ENCODE data around the gene DEDD.

- TF ChIP-seq, protein P1, sequence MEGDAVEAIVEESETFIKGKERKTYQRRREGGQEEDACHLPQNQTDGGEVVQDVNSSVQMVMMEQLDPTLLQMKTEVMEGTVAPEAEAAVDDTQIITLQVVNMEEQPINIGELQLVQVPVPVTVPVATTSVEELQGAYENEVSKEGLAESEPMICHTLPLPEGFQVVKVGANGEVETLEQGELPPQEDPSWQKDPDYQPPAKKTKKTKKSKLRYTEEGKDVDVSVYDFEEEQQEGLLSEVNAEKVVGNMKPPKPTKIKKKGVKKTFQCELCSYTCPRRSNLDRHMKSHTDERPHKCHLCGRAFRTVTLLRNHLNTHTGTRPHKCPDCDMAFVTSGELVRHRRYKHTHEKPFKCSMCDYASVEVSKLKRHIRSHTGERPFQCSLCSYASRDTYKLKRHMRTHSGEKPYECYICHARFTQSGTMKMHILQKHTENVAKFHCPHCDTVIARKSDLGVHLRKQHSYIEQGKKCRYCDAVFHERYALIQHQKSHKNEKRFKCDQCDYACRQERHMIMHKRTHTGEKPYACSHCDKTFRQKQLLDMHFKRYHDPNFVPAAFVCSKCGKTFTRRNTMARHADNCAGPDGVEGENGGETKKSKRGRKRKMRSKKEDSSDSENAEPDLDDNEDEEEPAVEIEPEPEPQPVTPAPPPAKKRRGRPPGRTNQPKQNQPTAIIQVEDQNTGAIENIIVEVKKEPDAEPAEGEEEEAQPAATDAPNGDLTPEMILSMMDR (IDR thresholded peaks at IDR 0.05; ENCODE audit: insufficient read depth, low read depth, low read length): no peak
- no peak for TF ChIP-seq EZH2 (IDR thresholded peaks at IDR 0.05; ENCODE audit: insufficient read depth, low read length)
These were observed 10.6 kb downstream of the DEDD start for GRCh38 chr1:161121834-161122233.
